GM21737 (cell line): ENCODE data around the gene GDI2.
"Not testable (repeated sequence)": the region's sequence is repeated elsewhere in the genome, so short reads cannot be mapped to it uniquely, and the experiment has no call there.

Experiments
- ATAC-seq: cut with Tn5 transposase; IDR thresholded peaks from one replicate; pipeline ENCODE4 v1.9.1; 2021; ENCODE audit warnings: mild to moderate bottlenecking, moderate library complexity; ENCODE audit not compliant: unreplicated experiment

The GDI2 gene

GRCh38 chr10:5813341-5814109 is at the start of gene GDI2:
GDI2 (minus strand) TSS chr10:5813434; CDS start chr10:5813258, 176 bp downstream.
- ATAC-seq: peak; percentile 79

- ATAC-seq: peak; percentile 94
Measured at GRCh38 chr10:5862360-5862961, 49.2 kb upstream of the GDI2 start.

GRCh38 chr10:5860066-5860465 is 46.8 kb upstream of the GDI2 start:
- ATAC-seq: no peak

- no peak for ATAC-seq
Measured at GRCh38 chr10:5858811-5859210, 45.6 kb upstream of the GDI2 start.

GRCh38 chr10:5856701-5857004 is 43.4 kb upstream of the GDI2 start:
- no peak for ATAC-seq

- no peak for ATAC-seq
Measured at GRCh38 chr10:5855979-5856700, 42.9 kb upstream of the GDI2 start.

GRCh38 chr10:5854131-5854475 is 40.9 kb upstream of the GDI2 start:
- ATAC-seq: no peak

- ATAC-seq: not testable (repeated sequence)
Measured at GRCh38 chr10:5846667-5847066, 33.4 kb upstream of the GDI2 start.

- ATAC-seq: no peak
Measured at GRCh38 chr10:5844345-5845055, 31.3 kb upstream of the GDI2 start.

GRCh38 chr10:5843686-5844344 is 30.6 kb upstream of the GDI2 start:
- no peak for ATAC-seq

- ATAC-seq: no peak
Measured at GRCh38 chr10:5841965-5842364, 28.7 kb upstream of the GDI2 start.

GRCh38 chr10:5840314-5841307 is 27.4 kb upstream of the GDI2 start:
- ATAC-seq: peak; percentile 73

- ATAC-seq: not testable (repeated sequence)
Measured at GRCh38 chr10:5836181-5836580, 22.9 kb upstream of the GDI2 start.

GRCh38 chr10:5835446-5836095 is 22.3 kb upstream of the GDI2 start:
- no peak for ATAC-seq

- no peak for ATAC-seq
Measured at GRCh38 chr10:5833814-5834213, 20.6 kb upstream of the GDI2 start.

GRCh38 chr10:5832946-5833345 is 19.7 kb upstream of the GDI2 start:
- ATAC-seq: no peak

- ATAC-seq: no peak
Measured at GRCh38 chr10:5831446-5831782, 18.2 kb upstream of the GDI2 start.

- no peak for ATAC-seq
Measured at GRCh38 chr10:5830629-5831445, 17.6 kb upstream of the GDI2 start.

- no peak for ATAC-seq
Measured at GRCh38 chr10:5829267-5829666, 16.0 kb upstream of the GDI2 start.
